ENCODE data around the gene WDR33.

DNA sequence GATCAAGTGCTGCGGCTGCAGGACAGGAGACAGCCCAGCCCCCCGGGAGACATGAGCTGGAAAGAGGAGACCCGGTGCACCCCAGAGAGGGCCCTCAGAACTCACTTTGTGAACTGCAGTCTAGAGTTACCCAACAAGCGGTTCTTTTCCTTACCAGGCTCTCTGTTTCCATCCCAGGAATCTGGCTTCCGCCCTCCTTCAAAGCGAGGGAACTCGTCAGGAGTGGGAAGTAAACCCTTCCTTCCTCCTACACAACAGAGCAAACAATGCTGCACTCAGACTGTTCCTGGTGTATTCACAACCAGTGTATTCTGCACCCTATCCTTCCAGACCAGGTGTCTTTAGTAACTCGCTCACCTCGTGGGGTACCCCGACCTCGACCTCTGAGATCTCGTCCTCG lies 101.6 kb downstream of the WDR33 start:
- TF ChIP-seq CTCF (IDR thresholded peaks at IDR 0.05) (no peak), POLR2A (IDR thresholded peaks at IDR 0.05) (no peak)

Data from right lobe of liver (tissue), 4 donors.